HG03432 (cell line): ENCODE data around the gene SLC23A1.
"Not testable (repeated sequence)": the region's sequence is repeated elsewhere in the genome, so short reads cannot be mapped to it uniquely, and the experiment has no call there.

ENCODE experiments used
- ATAC-seq: cut with Tn5 transposase; IDR thresholded peaks from one replicate; pipeline ENCODE4 v1.9.1; 2021; ENCODE audit warnings: mild to moderate bottlenecking, moderate library complexity; ENCODE audit not compliant: unreplicated experiment

SLC23A1 gene

DNA sequence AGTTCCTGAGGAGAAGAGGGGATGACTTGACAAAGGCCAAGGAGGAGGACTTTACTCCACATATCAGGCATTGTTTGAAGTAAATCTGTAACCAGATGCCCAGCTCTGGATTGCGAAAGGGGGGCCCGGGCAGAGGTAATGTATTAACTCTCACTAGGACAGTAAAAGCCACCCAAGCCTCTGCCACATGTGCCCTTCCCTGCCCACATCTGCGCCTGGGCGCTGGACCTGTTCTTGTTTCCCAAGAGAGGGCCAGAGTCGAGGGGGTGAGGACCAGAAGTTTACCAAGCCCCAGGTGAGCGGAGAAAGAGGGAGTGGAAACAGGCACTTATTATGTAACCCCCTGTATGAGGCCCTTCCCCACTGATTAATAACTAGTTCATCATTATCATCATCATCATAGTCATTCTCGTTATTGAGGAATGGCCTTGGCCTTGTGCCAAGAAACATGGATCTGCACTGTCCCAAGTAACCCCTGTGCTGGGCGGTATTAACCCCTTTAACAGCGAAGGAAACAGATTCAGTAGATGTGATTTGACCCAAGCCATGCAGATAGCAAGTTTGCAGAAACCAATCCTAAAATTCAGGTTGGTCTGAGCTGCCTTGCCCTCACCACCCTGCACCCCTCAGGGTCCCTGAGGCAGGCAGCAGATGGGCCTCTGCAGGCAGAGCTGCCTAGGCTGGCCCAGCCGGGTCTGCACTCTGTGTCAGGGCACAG is at the start of gene SLC23A1:
Gene SLC23A1 (minus strand): TSS at position 23 of the 718 bp plus-strand sequence. CDS start 44 bp downstream, outside the sequence.
- ATAC-seq = no peak

DNA sequence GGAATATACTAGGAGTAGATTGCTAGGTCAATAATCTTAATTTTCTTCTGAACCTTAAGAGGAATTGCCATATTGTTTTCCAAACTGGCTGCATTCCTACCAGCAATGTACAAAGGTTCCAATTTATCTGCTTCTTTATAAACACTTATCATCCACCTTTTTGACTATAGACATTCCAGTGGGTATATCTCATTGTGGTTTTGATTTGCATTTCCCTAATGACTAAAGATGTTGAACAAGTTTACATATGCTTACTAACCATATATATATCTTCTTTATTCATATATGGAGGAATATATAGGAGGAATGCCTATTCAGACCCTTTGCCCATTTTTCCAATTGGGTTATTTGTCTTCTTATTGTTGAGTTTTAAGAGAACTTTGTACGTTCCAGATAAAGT is 48.6 kb upstream of the SLC23A1 start:
- no peak for ATAC-seq

DNA sequence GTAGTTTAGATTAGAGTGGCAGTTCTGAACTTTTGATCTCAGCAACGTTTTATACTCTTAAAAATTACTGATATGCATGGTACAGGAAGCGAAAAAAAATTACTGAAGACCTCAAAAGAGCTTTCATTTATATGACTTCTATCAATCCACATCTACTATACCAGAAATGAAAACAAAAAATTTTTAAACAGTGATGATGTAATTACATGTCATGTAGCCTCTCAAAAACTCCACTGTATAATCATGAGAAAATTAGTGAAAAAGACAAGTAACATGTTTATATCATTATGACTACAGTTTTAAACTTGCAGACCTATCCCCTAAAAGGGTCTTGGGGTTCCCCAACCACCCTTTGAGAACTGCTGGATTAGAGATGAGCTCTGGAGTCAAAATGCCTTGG is 46.9 kb upstream of the SLC23A1 start:
- no peak for ATAC-seq

DNA sequence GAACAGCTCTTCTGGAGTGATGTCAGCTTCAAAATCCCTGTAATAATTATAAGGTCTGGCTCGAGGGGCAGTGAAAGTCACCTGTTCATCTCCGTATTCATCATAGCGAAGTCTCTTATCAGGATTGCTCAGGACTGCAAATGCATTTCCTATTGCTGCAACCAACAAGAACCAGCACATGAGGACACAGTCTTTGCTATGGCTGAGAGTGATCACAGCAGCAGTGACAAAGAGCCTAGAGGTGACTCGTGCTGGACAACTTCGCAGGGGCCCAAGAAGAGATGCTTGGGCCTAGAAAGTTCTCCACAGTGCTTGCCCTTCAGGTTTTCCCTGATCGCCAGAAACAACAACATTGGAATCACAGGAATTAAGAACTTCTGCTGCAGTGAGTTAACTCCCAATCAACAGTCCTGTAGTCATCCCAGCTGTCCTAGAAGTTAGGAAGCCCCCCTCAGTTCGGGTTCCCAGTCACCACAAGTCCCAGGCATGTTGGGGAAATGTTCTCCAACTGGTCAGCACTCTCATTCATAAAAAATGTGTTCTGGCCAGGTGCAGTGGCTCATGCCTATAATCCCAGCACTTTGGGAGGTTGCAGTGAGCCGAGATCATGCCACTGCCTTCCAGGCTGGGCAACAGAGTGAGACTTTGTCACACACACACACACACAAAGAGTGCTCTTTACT is 43.2 kb upstream of the SLC23A1 start:
- no peak for ATAC-seq

DNA sequence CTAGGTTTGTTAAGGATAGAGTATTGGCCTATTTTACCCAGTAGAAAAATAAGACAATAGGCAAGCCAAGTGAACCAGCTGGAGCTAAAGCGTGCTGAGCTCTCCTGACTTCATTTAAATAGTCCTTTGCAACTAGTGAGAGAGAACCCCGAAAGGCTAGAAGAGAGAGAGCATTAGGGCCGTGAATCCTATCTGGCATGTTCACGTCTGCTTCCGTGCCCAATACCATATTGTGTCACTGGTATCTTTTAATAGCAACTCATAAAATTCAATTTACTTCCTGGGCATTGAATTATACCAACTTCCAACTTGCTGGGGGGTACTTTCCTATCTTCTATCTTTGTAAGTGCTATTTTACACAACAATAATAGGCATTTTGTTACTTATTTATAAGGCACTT is 42.4 kb upstream of the SLC23A1 start:
- ATAC-seq = no peak

DNA sequence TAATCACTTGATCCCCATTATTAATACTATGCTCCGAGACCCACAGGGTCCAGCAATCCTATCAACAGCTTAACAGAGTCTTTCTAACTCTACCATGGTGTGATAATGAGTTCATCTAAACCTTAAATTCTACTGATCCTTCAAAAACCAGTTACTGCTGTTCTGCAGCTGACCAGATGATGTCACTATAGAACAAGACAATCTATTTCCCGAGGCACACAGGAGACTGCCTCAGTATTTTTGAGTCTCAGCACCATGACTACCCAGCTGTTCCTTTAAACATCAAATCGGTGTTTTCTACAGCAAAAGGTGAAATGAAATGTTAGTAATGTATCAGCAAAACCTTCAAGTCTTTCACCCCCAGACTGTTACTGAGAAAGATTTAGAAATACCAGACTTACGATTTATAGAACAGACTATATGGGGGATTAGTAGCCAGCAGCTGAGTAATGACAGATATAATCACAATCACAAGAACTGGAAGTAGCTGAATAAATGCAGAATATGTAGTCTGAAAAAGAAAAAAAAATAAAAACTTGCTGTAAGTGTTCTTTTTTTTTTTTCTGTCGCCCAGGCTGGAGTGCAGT is 39.3 kb upstream of the SLC23A1 start:
- ATAC-seq = peak; percentile 63

DNA sequence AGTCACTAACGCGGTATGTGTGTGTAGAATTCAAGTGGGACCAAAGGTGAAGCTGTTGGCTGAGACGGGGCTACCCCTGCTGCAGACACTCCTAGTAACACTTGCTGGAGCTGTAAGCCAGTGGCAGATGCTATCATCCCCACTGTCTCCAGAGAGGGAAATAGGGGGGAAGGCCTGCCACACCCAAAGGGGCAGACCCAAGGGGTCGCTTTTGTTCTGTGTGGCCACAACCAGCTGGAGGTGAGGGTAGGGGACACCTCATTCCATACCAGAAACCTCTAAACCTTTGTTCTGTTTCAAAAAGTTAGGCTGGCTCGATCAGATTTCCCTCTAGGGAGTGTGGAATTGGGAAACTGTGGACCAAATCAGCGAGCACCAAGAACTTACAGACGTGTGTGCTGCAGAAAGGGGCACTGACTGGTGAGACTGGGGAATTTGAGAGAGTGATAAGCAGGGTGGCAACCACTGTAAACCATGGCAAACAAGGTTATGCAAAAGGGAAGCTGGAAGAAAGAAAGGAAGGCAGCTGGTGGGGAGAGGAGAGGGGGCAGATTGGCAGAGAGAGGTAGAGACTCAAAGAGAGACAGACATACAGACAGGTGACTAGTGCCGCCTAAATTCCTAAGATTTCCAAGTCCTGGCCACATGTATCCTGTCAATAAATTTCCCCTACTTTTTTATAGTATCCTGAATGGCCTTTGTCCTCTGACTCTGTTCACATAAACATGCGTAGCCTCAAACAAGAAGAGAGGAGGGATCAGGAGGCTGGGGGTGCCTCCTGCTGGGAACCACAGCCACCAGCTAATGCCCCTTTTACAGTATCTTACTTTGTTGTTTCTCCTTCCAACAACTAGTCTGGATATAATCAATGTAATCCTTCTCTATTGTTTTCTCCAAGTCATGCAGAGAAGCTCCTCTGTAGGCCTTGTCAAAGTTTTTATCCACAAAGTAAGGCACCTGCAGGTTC is 36.4 kb upstream of the SLC23A1 start:
- ATAC-seq = no peak

DNA sequence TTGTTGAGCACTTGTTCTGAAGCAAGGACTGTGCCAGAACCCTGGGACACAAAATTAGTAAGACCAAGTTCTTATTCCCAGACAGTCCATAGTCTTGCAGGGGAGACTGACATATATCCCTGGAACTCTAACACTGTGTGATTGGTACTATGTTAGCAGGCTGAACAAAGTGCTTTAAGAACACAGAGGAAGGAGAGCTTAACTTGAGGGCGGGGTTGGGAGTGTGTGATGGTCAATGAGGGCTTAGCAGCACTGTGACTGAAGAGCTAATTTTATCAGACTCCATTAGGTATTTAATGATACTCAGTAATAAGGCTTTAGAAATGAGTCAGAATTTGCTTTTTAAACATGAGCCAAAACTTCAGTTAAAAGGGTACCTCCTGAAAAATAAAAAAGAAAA is 35.7 kb upstream of the SLC23A1 start:
- ATAC-seq = no peak

DNA sequence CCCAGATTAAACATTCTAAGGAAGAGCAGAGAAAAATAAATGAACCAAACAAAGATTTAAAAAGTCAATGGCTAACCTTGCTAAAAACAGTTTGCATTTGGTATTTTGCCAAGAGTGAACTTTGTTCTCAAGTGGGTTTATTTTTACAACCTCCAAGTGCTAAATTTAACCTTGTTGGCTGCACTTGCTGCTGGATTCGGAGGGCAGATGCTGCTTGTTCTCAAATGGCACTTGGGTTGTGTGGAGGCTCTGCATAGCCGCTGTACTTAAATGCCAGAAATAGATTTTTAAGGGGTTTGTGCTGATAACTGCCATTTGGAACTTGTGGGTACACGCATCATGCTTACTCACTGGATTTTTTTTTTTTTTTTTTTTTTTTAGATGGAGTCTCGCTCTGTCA is 34.1 kb upstream of the SLC23A1 start:
- ATAC-seq = no peak

DNA sequence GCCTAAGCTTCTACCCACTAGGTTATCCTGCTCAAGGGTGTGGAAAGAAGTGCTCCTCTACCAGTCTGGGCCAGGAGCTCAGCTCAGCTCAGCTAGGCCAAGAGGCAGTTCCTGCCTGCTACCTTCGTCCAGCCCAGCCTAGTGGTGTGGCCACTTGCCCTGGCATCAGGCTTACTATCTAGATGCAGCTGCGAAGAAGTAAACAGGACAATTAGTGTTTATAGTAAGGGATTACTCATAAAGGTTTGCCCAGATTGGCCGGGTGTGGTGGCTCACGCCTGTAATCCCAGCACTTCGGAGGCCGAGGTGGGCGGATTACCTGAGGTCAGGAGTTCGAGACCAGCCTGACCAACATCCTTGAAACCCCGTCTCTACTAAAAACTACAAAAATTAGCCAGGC is 33.6 kb upstream of the SLC23A1 start:
- no peak for ATAC-seq

DNA sequence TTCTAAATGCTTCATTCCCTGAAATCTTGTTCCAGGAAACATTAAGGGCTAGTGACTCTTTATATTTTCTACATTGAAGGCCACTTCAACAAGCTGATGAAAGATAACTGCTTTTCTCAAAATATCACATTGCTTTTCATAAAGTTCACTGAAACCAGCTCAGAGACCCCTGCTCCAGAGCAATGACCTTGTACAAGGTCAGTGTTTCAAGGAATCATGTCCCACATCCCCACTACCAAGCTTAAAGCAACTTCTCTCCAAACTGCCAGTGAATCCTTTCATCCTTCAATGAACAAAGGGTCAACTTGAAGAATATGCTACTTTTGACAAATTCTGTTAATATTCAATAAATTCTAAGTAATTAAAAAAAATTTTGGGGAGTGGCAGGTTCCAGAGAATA is 32.8 kb upstream of the SLC23A1 start:
- no peak for ATAC-seq

DNA sequence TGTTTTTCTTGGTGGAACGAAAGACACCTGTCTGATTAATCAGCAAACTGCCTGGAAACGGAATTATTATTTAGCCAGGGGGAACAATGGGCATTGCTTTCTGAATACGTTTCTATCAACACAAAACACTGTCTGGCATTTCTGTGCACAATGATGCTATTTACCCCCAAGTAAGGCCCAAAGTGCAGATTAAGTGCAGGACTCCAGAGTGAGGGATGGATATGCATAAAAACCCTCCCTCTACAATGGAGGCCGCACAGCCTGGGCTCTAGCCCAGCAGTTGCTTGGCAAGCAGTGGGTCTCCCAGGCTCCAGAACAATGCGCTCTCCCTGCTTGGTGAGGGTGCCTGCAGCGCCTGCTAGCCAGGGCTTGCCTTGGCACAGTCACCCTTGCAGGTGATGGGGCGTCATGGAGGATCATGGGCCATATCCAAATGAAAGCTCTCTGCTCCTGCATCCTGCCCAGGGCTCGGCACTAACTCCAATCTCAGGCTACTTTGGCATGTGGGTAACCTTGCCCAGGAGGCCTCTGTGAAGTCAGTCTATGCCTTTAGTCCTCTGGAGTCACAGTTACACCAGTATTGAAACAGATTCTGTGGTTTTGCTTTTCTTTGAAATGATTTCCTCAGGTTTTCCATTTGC is 32.2 kb upstream of the SLC23A1 start:
- ATAC-seq = no peak

DNA sequence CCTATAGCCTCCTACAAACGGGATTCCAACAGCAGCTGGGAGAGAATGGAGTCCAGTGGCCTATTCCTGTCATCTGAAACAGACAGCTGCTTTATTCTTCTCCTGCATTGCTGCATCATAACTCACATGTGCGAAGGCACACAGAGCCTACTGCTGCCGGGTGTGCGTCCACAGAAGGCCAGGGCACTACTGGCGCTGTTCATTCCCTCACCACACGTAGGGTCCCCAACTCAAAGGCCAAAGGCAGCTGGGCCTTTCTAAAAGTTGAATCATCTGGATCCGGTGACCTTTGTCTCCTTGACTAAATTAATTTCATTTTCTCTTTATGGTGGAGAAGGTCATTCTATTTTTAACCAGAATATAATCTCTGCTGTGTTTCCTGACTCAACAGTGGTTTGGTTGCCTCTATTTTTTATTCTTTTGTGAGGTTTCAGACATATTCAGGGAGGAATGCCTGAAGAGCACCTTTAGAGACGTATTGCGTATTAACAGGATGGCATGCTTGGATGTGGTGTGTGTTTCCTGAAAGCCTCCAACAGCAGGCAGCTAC is 31.6 kb upstream of the SLC23A1 start:
- no peak for ATAC-seq

DNA sequence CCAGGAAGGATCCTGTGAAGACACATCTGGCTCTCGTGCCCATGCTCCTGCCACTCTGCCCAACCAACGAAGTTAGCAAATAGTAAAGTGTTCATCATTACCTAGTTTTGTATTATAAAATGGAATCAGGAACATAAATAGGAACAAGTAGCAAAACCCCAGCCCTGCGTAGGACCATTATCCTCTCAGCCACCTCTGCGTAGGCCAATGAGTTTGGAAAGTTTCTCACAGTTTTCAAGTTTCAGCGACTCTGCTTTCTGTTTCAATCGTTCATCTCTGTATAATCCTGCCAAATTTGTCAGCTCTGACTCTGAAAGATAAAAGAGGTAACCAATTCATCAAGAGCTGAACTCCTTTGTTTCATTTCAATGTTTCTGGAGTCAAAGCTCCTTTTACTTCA is 30.9 kb upstream of the SLC23A1 start:
- peak; percentile 54 for ATAC-seq

DNA sequence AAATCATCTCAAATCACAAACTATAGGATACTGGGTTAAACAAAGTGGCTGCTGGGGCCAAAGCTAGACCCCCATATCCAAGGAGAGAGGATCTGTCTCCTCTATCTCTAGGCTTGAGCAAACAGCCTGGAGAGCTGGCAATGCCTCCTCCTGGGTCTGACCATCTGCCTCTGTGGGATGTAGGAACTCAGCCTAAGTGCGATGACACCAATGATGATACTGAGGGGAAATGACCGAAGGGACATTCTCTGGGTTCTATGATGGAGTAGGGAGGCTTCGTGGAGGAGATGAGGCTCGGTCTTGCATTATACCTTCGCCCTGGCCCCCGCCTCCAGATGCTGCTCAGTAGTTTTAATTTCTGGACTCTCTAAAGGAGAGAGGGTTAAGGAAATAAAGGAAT is 30.1 kb upstream of the SLC23A1 start:
- ATAC-seq = no peak

DNA sequence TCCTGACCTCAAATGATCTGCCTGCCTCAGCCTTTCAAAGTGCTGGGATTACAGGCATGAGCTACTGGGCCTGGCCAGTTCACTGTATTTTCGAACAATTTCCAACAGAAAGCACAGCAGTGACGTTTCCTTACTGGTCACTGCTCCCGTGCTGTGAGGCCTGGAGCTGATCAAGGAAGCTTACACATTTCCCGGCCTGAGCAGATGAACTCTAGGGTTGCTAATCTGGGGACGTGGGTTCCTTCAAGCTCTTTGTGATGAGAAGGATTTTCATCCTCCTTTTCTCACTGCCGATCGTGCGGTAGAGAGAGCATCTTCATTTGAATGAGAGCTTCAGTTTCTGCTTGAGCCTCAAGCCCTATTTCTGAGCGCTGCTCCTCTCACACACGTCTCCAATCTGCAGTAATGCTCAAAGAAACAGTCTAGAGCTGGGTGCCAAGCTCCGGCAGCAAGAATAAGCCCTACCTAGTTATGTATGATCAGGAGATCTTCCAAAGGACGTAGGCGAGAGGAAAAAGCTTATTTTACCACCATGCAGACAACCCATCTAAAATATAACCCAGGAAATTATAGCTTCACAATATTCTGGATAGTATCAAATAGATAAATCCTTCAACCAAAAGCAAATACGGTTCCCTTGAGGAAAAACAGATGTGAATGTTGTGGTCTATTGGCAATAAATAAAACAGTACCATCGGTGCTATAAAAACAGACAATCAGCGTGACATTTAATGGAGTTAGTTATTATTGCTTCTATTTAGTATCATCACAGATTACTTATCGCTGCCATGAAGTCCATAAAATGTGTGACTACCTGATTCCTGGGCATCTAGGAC is 28.1 kb upstream of the SLC23A1 start:
- no peak for ATAC-seq

DNA sequence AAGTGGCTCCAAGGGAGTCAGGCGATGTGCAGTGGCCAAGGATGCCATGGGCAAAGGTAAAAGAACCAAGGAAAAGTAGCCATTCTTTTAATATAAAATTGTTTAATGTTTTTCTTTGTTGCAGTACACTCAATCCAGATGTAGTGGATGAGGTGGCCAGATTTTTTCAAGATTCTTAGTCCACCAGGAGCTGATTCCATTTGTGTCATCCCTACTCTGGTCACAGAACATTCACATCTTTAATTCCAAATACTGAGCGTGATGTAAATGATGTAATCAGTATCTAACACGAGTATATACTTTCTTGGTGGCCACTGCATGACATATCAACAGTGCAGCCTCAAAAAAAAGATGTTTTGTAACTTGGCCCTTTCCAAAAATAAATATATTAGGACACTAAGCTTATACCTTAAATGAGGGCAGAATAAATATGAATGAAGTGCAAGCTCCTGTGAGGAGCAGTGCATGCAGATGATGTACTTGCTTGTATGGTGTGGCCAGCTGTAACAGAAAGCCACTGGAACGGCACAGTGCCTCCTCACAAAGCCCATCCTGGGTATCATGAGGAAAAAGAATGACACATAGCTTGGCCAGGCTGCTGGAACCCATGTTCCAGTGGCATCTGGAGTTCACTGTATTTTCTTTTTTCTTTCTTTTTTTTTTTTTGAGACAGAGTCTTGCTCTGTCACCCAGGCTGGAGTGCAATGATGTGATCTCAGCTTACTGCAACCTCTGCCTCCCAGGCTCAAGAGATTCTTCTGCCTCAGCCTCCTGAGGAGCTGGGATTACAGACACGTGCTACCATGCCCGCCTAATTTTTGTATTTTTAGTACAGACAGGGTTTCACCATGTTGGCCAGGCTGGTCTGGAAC is 27.3 kb upstream of the SLC23A1 start:
- no peak for ATAC-seq

DNA sequence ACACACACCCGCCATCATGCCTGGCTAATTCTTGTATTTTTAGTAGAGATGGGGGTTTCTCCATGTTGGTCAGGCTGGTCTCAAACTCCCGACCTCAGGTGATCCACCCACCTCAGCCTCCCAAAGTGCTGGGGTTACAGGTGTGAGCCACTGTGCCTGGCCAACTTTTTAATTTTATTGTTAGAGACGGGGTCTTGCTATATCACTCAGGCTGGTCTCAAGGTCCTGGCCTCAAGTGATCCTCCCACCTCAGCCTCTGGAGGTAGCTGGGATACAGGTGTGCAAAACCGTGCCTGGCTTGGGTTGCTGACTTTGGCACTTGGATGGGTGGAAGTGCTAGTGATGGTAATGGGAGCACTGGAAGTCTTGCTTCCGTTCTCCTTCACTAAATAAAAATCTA is 26.0 kb upstream of the SLC23A1 start:
- ATAC-seq = not testable (repeated sequence)

DNA sequence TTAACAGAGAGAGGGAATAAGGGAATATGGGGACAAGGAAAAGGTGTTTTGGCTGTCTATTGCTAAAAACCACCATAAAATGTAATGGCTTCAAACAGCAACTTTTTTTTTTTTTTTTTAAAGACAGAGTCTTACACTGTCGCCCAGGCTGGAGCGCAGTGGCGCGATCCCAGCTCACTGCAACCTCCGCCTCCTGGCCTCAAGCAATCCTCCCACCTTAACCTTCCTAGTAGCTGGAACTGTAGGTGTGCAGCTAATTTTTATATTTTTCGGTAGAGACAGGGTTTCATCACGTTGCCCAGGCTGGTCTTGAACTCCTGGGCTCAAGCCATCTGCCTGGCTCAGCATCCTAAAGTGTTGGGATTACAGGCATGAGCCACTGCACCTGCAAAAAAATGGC is 25.1 kb upstream of the SLC23A1 start:
- ATAC-seq = no peak
